ENCODE results near the gene PHF1.

GRCh38 chr6:33430991-33431879 lies 20.4 kb downstream of the PHF1 start:
- TF ChIP-seq CTCF (IDR thresholded peaks at IDR 0.05) (no peak), POLR2A (IDR thresholded peaks at IDR 0.05) (no peak)
